Measurements from ENCODE around the gene GDF7.

Gene GDF7

GRCh38 chr2:20629181-20629580, 37.8 kb upstream of the GDF7 start:
- no peak for DNase-seq (ENCODE audit: low spot score)

- DNase-seq (ENCODE audit: low spot score): no peak
Measured at GRCh38 chr2:20629581-20630171, 37.3 kb upstream of the GDF7 start.

- no peak for DNase-seq (ENCODE audit: low spot score)
Measured at GRCh38 chr2:20630967-20631366, 36.0 kb upstream of the GDF7 start.

GRCh38 chr2:20631617-20632307, 35.2 kb upstream of the GDF7 start:
- no peak for DNase-seq (ENCODE audit: low spot score)

- no peak for DNase-seq (ENCODE audit: low spot score)
Measured at GRCh38 chr2:20632446-20632990, 34.4 kb upstream of the GDF7 start.

GRCh38 chr2:20633001-20633400, 33.9 kb upstream of the GDF7 start:
- no peak for DNase-seq (ENCODE audit: low spot score)

- DNase-seq (ENCODE audit: low spot score): no peak
Measured at GRCh38 chr2:20633794-20634506, 33.0 kb upstream of the GDF7 start.

- DNase-seq (ENCODE audit: low spot score): peak; percentile 64
Measured at GRCh38 chr2:20634507-20635112, 32.3 kb upstream of the GDF7 start.

GRCh38 chr2:20635113-20635510, 31.8 kb upstream of the GDF7 start:
- DNase-seq (ENCODE audit: low spot score): no peak

GRCh38 chr2:20635675-20636584, 31.0 kb upstream of the GDF7 start:
- DNase-seq (ENCODE audit: low spot score): peak; percentile 92

- DNase-seq (ENCODE audit: low spot score): no peak
Measured at GRCh38 chr2:20637147-20637546, 29.8 kb upstream of the GDF7 start.

GRCh38 chr2:20638014-20638413, 28.9 kb upstream of the GDF7 start:
- no peak for DNase-seq (ENCODE audit: low spot score)

GRCh38 chr2:20638646-20639430, 28.1 kb upstream of the GDF7 start:
- DNase-seq (ENCODE audit: low spot score): no peak

- DNase-seq (ENCODE audit: low spot score): no peak
Measured at GRCh38 chr2:20640411-20641122, 26.4 kb upstream of the GDF7 start.

- DNase-seq (ENCODE audit: low spot score): no peak
Measured at GRCh38 chr2:20641123-20641985, 25.6 kb upstream of the GDF7 start.

GRCh38 chr2:20642055-20642971, 24.6 kb upstream of the GDF7 start:
- DNase-seq (ENCODE audit: low spot score): peak; percentile 92

- DNase-seq (ENCODE audit: low spot score): no peak
Measured at GRCh38 chr2:20643060-20643459, 23.9 kb upstream of the GDF7 start.

- DNase-seq (ENCODE audit: low spot score): no peak
Measured at GRCh38 chr2:20643826-20644225, 23.1 kb upstream of the GDF7 start.
